Measurements from ENCODE around the gene PIK3R1.

The PIK3R1 gene

DNA sequence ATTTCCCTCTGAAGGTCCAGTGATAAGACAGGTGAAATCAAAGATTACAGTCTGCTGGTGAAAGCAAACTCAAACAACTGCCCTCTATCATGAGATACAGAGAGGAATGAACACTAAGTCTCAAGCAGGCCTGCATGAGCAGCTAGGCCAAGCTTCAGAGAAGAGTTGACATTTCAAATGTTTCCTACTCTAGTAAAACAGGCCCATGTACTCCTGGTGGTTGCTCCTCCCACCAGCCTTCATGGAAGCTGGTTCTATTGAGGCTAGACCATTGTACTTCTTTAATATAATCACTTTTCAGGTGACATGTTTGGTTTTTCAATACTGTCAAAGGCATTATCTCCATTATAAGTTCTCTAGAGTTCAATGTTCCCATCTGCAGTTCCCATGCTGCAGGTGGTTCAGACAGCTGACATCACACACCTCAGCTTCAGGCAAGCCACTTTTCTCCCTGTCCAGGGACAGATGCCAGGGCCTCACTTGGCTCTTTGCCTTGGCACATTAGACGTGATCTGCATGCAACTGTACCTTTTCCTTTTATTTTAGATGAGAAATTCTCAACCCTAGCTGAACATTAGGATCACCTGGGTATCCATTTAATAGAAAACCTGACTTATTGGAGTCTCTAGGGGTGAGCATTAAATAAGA is 89.8 kb downstream of the PIK3R1 start:
- no peaks in the 10 kb centered on the region for H4K20me1 ChIP-seq (ENCODE audit: control insufficient read depth, insufficient read depth, low read depth, low read length)
- no peaks in the 10 kb centered on the region for H3K9me2 ChIP-seq (replicated peaks; ENCODE audit: control insufficient read depth, low read length)
- no peaks in the 10 kb centered on the region for H3K27me3 ChIP-seq (ENCODE audit: control insufficient read depth, low read length)
- no peak for TF ChIP-seq CTCF (IDR thresholded peaks at IDR 0.05; ENCODE audit: low read depth, low read length, poor library complexity, severe bottlenecking)
- TF ChIP-seq EZH2phosphoT487 (IDR thresholded peaks at IDR 0.05; ENCODE audit: borderline replicate concordance, low read length) = no peak
- H3K27ac ChIP-seq (ENCODE audit: low read depth, low read length) = no peak overlapping the region
- no peaks in the 10 kb centered on the region for H3K36me3 ChIP-seq (ENCODE audit: control insufficient read depth, low read length)
- no peaks in the 10 kb centered on the region for H3F3A ChIP-seq (ENCODE audit: control insufficient read depth, insufficient read depth)
- H3K9me3 ChIP-seq (ENCODE audit: control insufficient read depth, insufficient read depth, low read length) = no peaks in the 10 kb centered on the region
- H3K4me3 ChIP-seq (ENCODE audit: low read length) = no peak overlapping the region
- H3K79me2 ChIP-seq (ENCODE audit: control insufficient read depth, low read length) = no peaks in the 10 kb centered on the region
- no peaks in the 10 kb centered on the region for H3K4me1 ChIP-seq (ENCODE audit: control insufficient read depth, low read length)
- no peak overlapping the region for H3K4me2 ChIP-seq (ENCODE audit: low read length)

GRCh38 chr5:68306361-68307014 is 90.9 kb downstream of the PIK3R1 start:
- no peaks in the 10 kb centered on the region for H3K36me3 ChIP-seq (ENCODE audit: control insufficient read depth, low read length)
- H3K4me1 ChIP-seq (ENCODE audit: control insufficient read depth, low read length) = no peaks in the 10 kb centered on the region
- no peak overlapping the region for H3K27ac ChIP-seq (ENCODE audit: low read depth, low read length)
- H3K4me2 ChIP-seq (ENCODE audit: low read length) = no peak overlapping the region
- no peaks in the 10 kb centered on the region for H3F3A ChIP-seq (ENCODE audit: control insufficient read depth, insufficient read depth)
- H4K20me1 ChIP-seq (ENCODE audit: control insufficient read depth, insufficient read depth, low read depth, low read length) = no peaks in the 10 kb centered on the region
- no peak overlapping the region for H3K4me3 ChIP-seq (ENCODE audit: low read length)
- H3K9me3 ChIP-seq (ENCODE audit: control insufficient read depth, insufficient read depth, low read length) = no peaks in the 10 kb centered on the region
- no peaks in the 10 kb centered on the region for H3K27me3 ChIP-seq (ENCODE audit: control insufficient read depth, low read length)
- no peaks in the 10 kb centered on the region for H3K9me2 ChIP-seq (replicated peaks; ENCODE audit: control insufficient read depth, low read length)
- TF ChIP-seq CTCF (IDR thresholded peaks at IDR 0.05; ENCODE audit: low read depth, low read length, poor library complexity, severe bottlenecking) (no peak), EZH2phosphoT487 (IDR thresholded peaks at IDR 0.05; ENCODE audit: borderline replicate concordance, low read length) (no peak)
- H3K79me2 ChIP-seq (ENCODE audit: control insufficient read depth, low read length) = no peaks in the 10 kb centered on the region

GRCh38 chr5:68313336-68313735 is 97.8 kb downstream of the PIK3R1 start:
- TF ChIP-seq EZH2phosphoT487 (IDR thresholded peaks at IDR 0.05; ENCODE audit: borderline replicate concordance, low read length) = no peak
- TF ChIP-seq CTCF (IDR thresholded peaks at IDR 0.05; ENCODE audit: low read depth, low read length, poor library complexity, severe bottlenecking) = no peak
- Histone ChIP-seq H3K9me3 (ENCODE audit: control insufficient read depth, insufficient read depth, low read length) (no peaks in the 10 kb centered on the region), H3K4me2 (ENCODE audit: low read length) (no peak overlapping the region), H3F3A (ENCODE audit: control insufficient read depth, insufficient read depth) (no peaks in the 10 kb centered on the region), H3K79me2 (ENCODE audit: control insufficient read depth, low read length) (no peaks in the 10 kb centered on the region), H3K36me3 (ENCODE audit: control insufficient read depth, low read length) (no peaks in the 10 kb centered on the region), H3K9me2 (replicated peaks; ENCODE audit: control insufficient read depth, low read length) (no peaks in the 10 kb centered on the region), H3K4me3 (ENCODE audit: low read length) (no peak overlapping the region), H4K20me1 (ENCODE audit: control insufficient read depth, insufficient read depth, low read depth, low read length) (no peaks in the 10 kb centered on the region), H3K27ac (ENCODE audit: low read depth, low read length) (no peak overlapping the region), H3K27me3 (ENCODE audit: control insufficient read depth, low read length) (no peaks in the 10 kb centered on the region), H3K4me1 (ENCODE audit: control insufficient read depth, low read length) (no peaks in the 10 kb centered on the region)
